Upper lobe of left lung (tissue), 4 donors: ENCODE measurements around the gene GTPBP3.

Source experiments
- EP300 ChIP-seq, 4 donors: sonication (generic); formaldehyde crosslinking; IDR thresholded peaks; one replicate each; pipeline ENCODE4 v1.5.1; 2017; ENCODE audit warnings: antibody characterized with exemption in 4 of 4, control low read depth in 2 of 4
- POLR2A ChIP-seq, 4 donors: fragments of 450-650 bp; IDR thresholded peaks; one replicate each; pipeline ENCODE4 v1.5.1; 2016 to 2017; ENCODE audit warnings: antibody characterized with exemption in 4 of 4, mild to moderate bottlenecking in 2 of 4
- TF ChIP-seq, protein P1 (sequence below), 6 experiments: fragments of 450-650 bp in 4 of 6; fragments of 200-600 bp in 2 of 6; sonication (generic) in 2 of 6; IDR thresholded peaks; one replicate each; pipeline ENCODE4 v1.5.1; 2016 to 2019; ENCODE audit warnings: antibody characterized with exemption in 6 of 6

DNA sequence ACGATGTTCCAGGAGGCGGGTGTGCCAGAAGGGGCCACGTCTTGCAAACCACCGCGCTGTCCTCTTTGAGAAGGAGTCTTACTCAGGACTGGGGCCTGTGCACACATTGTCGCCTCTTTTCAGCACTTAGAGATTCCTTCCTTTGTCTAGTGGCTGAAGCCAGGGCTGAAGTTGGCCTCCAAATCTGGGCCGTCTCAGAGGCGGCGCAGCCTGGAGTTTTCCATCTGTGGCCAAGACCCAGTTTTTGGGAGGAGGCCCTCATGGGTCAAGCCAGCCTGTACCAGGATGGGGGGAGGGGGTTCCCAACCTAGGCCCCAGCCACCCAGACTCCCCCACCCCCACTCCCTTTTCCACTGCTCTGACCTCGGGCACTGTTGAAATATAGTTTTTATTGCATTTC is 14.5 kb upstream of the GTPBP3 start:
- TF ChIP-seq, protein P1, sequence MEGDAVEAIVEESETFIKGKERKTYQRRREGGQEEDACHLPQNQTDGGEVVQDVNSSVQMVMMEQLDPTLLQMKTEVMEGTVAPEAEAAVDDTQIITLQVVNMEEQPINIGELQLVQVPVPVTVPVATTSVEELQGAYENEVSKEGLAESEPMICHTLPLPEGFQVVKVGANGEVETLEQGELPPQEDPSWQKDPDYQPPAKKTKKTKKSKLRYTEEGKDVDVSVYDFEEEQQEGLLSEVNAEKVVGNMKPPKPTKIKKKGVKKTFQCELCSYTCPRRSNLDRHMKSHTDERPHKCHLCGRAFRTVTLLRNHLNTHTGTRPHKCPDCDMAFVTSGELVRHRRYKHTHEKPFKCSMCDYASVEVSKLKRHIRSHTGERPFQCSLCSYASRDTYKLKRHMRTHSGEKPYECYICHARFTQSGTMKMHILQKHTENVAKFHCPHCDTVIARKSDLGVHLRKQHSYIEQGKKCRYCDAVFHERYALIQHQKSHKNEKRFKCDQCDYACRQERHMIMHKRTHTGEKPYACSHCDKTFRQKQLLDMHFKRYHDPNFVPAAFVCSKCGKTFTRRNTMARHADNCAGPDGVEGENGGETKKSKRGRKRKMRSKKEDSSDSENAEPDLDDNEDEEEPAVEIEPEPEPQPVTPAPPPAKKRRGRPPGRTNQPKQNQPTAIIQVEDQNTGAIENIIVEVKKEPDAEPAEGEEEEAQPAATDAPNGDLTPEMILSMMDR (IDR thresholded peaks at IDR 0.05), result no peak
- TF ChIP-seq POLR2A (IDR thresholded peaks at IDR 0.05) (no peak), EP300 (IDR thresholded peaks at IDR 0.05) (no peak)
